ENCODE measurements around the gene FAM193A.

- TF ChIP-seq, protein P1, sequence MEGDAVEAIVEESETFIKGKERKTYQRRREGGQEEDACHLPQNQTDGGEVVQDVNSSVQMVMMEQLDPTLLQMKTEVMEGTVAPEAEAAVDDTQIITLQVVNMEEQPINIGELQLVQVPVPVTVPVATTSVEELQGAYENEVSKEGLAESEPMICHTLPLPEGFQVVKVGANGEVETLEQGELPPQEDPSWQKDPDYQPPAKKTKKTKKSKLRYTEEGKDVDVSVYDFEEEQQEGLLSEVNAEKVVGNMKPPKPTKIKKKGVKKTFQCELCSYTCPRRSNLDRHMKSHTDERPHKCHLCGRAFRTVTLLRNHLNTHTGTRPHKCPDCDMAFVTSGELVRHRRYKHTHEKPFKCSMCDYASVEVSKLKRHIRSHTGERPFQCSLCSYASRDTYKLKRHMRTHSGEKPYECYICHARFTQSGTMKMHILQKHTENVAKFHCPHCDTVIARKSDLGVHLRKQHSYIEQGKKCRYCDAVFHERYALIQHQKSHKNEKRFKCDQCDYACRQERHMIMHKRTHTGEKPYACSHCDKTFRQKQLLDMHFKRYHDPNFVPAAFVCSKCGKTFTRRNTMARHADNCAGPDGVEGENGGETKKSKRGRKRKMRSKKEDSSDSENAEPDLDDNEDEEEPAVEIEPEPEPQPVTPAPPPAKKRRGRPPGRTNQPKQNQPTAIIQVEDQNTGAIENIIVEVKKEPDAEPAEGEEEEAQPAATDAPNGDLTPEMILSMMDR (conservative IDR thresholded peaks at IDR 0.05; ENCODE audit: low read depth, low read length), result no peak
- no peak for TF ChIP-seq EZH2 (IDR thresholded peaks at IDR 0.05; ENCODE audit: low read length, unreplicated experiment)
Measured at GRCh38 chr4:2699534-2699933, 163.1 kb downstream of the FAM193A start.
